ENCODE results near the gene WFDC6.
A peak's percentile ranks its signal among the peaks of the same experiment; 100 is the strongest.

The WFDC6 gene

DNA sequence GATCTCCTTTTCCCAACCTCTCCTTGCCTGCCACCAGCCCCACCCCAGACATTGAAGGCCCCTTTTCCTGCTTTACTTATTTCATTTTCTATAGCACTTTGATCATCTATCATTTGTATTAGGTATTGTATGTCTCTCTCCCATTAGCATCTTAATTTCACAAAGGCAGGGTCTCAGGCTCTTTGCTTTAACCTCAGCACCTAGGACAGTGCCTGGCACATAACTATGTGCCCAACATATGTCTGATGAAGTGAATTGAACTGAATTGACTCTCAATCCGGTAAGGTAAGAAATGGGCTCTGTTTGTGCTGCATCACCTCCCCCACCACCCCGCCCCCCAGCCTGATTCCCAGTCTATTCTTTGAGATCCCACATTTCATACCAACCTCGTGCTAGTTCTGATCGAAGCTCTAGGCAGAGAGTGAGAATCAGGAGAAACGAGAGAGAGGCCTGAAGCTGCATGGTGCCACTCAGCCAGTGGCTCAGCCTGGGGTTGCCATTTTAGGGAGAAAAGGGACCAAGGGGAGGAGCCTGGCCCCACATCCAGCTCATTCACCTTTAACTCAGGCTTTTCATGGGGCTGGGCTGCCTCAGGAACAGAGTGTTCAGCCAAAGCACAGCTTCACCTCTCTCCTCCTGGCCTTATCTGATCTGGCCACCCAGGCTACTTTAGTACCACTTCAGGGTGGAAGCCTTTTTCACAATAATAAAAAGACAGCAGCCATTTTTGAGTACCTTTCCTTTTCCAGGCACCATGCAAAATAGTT, 24.0 kb downstream of the WFDC6 start, which contains the start of gene SPINT3:
Gene SPINT3, minus strand, starts transcription at position 476 of the 767 bp plus-strand sequence. Its CDS starts 14 bp downstream, at position 462.
- no peak for DNase-seq

DNA sequence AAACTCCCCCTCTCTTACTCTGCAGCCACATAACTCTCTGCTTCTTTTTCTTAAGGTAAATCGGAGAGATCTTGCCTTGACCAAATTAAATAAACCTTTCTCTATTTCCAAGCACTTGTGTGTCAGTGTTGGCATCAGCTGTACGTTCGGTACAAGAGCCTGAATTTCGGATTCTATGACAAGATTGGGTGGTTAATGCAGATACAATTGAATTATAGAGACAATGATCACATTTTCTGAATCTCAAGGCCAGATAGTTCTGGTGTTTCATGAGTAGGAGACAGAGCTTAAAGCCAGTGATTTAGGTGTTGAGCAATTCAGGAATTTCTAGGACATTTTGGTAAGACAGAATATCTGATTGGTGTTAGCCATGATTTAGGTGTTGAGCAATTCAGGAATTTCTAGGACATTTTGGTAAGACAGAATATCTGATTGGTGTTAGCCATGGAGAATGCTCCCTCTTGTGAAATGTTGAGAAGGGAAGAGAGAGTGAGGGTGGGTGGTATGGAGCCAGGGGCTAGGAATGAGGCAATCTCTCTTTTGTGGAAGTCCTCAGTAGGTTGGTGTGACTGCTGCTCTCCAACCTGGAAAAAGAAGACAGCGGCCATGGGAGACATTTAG, 28.9 kb downstream of the WFDC6 start:
- DNase-seq, result no peak

DNA sequence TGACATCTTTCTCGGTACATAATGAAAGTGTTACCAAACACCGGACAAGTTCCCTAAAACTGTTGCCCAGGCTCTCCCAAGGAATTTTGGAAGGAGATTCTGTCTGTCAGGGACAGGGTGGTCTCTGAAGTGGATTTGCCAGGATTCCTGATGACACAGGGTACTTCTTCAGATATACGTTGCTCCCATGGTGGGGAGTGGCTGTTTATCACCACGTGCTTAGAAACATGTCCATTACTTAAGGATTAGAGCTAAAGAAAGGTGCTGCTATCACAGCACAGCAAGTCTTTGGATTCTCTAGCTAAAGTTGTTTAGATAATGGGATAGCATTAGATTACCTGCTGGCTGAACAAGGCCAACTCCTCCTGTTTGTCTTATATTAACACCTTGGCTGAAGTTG, 30.2 kb downstream of the WFDC6 start:
- no peak for DNase-seq

DNA sequence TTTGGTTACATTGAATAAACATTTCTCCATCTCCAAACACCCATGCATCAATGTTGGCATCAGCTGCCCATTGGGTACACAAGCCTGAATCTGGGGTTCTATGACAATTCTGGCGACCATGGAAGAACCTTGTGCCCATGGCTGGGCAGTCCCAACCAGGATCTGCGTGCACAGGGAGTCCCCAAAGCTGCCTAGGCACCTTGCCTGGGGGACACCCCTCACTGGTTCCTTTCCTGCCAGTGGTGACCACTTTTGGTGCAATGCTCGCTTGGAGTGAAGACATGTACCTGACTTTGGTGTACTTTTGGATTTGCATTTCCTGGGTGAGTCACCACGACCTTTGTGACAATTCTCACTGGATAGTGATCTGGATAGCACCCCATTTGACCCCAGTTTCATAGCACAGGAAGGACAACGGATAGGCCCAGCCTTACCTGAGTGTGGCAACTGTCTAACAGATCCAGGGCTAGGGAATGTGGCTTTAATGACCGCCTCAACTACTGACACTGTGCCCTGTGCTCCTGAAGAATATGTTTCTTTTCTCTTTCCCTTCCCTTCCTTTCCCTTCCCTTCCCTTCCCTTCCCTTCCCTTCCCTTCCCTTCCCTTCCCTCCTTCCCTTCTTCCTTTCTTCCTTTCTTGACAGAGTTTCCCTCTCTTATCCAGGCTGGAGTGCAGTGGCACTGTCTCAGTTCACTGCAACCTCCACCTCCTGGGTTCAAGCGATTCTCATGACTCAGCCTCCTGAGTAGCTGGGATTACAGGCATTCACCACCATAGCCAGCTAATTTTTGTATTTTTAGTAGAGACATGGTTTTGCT, 31.0 kb downstream of the WFDC6 start:
- no peak for DNase-seq

DNA sequence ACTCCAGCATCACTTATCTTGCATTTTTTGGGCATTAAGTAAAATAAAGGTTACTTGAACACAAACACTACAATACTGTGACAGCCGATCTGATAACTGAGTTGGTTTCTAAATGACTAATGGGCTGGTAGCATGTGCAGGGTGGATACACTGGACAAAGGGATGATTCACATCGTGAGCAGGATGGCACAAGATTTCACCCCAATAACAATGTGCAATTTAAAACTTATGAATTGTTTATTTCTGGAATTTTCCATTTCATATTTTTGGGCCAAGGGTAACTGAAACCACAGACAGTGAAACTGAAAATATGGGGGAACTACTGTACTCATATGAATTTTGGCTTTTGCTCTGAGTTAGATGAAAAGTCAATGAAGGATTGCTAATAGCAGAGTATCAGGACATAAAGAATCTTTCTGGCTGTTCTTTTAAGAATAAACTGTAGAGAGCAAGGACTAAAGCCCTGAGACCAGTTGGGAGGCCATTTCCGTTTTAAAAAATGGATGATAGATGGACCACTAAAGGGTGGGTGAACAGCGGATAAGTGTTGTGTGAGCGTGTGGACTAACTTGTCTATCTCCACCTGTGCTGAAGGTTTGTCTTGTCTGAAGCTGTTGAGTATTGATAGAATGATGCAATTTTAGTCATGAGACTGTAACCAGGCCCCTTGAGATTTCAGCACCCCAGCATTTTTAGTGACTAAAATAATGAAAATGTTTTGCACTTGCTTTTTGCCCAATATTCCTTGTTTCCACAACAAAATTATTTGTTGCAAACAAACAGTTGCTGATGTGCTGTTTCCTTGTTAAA, 32.1 kb downstream of the WFDC6 start:
- no peak for DNase-seq

GRCh38 chr20:45506398-45506797, 32.9 kb downstream of the WFDC6 start:
- no peak for DNase-seq

GRCh38 chr20:45503403-45503802, 35.9 kb downstream of the WFDC6 start:
- DNase-seq, result no peak

- DNase-seq, result no peak
Observed at GRCh38 chr20:45502561-45502960, 36.7 kb downstream of the WFDC6 start.

DNA sequence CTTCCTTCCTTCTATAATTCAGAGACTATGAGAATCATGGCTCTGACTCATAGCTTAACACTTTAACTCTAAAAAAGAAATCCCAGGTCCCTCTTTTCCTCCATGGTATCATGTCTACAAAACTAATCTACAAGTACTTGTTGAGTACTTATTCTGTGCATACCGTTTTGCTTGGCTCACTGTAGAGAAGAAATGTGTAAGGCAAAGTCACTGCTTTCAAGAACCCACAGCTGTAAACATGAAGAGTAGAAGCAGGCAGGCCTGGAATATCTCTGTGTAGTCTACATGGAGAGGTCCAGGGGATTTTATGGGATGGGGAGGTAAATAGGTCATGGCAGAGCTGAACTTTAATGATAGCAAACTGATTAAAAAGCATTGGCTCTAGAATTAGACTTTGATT, 37.7 kb downstream of the WFDC6 start:
- DNase-seq, result no peak

GRCh38 chr20:45500022-45500421, 39.3 kb downstream of the WFDC6 start:
- no peak for DNase-seq

DNA sequence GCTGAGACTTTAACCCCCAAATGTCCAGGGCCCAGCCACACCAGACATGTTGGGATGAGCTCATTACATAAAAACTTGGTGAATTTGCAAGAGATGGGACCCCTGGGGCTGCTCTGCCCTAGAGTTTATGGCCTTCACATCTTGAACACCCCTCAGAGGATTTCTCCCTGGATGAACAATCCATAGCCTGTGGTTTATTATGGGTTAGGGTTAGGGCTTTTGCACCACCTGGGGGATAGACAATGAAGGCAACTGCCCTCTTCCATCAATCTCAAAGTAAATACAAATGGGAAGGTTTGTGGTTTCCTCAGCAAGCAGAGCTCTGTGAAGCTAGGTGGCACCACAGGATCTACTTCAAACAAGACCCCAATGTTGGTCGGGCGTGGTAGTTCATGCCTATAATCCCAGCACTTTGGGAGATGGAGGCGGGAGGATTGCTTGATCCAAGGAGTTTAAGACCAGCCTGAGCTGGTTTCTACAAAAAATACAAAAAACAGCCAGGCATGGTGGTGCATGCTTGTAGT, 41.2 kb downstream of the WFDC6 start:
- no peak for DNase-seq

DNA sequence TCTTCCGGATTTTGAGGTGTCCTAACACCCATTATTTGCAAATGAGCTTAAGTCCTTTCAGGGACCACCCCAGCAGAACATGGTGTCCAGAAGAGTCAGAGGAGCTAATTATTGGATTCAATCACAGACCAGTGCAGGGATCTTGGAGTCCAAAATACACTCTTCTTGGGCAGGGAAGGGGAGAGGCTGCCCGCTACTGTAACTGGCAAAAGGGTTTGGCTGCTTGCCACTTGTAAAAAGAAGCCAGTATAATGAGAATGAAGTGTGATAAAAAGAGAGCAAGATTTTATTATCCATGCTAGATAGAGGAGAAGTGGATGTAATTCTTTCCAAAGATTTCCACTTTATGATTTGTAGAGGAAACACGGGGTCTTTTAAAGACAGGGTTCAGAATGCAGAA, 43.1 kb downstream of the WFDC6 start:
- no peak for DNase-seq

- no peak for DNase-seq
Observed at GRCh38 chr20:45495501-45495941, 43.8 kb downstream of the WFDC6 start.

- no peak for DNase-seq
Observed at GRCh38 chr20:45489083-45489531, 50.2 kb downstream of the WFDC6 start.

GRCh38 chr20:45487231-45487635, 52.0 kb downstream of the WFDC6 start:
- peak; percentile 28 to 33 for DNase-seq

- DNase-seq, result no peak
Observed at GRCh38 chr20:45485388-45485787, 53.9 kb downstream of the WFDC6 start.

GRCh38 chr20:45484676-45485075, 54.6 kb downstream of the WFDC6 start:
- DNase-seq, result no peak
